Epithelial cell of proximal tubule (primary cell): ENCODE measurements around the gene PANX2. TPM values are rescaled to one million over a fixed set of nuclear protein-coding genes. Genes with fewer than 3 reads are reported as not detected.

Source experiments
- DNase-seq: peaks from one replicate; pipeline ENCODE4 v3.0.0-alpha.2; 2011; ENCODE audit warnings: low read depth
- H3K4me3 ChIP-seq: 2 replicates; pipeline ENCODE4 v1.5.1; 2011; ENCODE audit warnings: low read depth, mild to moderate bottlenecking, low read length
- CTCF ChIP-seq: conservative IDR thresholded peaks from 2 replicates; pipeline ENCODE4 v1.5.1; 2012; ENCODE audit warnings: low read depth, mild to moderate bottlenecking, low read length
- total RNA-seq: library from RNA; depleted of rRNA; stranded (reverse); fragments of >200 nt; gene quantifications from 2 replicates; pipeline ENCODE4 v1.2.3, GENCODE V29; 2015

Gene PANX2
- total RNA-seq, 1 donor from 2014 or later = 0.12 TPM

GRCh38 chr22:50184004-50184901, 13.7 kb downstream of the PANX2 start:
- DNase-seq = no peak
- no peak overlapping the region for H3K4me3 ChIP-seq
- TF ChIP-seq CTCF = no peak

- DNase-seq = no peak
- H3K4me3 ChIP-seq = peak overlapping the region; percentile 66
- TF ChIP-seq CTCF = no peak
Measured at GRCh38 chr22:50184902-50185374, 14.4 kb downstream of the PANX2 start.

DNA sequence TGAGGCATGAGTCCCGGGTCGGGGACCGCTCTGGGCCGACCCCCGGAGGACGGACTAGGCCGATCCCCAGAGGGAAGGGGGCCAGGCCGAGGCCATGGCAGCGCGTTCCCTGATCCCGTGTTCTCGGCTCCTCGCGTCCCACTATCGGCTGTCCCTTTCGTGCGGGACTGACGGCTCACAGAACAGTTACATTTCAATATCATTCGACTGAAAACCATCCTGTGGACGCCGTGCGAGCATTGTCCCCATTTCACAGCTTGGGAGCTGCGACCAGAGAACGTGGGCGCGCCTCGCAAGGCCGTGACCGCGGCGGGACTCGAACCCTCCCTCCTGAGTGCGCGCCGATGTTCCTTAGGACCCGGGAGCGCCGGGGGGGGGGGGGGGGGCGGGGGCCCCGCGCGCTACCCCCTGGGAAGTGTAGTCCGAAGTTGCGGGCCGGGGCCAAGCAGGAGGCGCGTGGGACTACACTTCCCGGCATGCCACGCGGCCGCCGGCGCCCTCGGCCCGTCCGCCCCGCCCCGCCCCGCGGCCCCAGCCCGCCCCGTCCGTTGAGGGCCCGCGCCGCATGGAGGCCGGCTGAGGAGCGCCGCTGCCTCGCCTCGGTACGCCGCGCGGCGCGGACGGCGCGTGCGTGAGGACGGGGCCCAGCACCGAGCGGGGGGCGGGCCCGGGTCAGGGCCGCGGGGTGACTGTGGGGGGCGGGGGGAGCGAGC, 15.0 kb downstream of the PANX2 start, which contains the start of gene TRABD:
TSS of gene TRABD (plus strand) at position 539 of the 713 bp plus-strand sequence. CDS start 7,148 bp downstream, outside the sequence.
- peak within 1 kb of the TSS; percentile 75 for H3K4me3 ChIP-seq
- DNase-seq = no peak
- no peak for TF ChIP-seq CTCF

- no peak for TF ChIP-seq CTCF
- peak overlapping the region; percentile 75 for H3K4me3 ChIP-seq
- DNase-seq = no peak
Measured at GRCh38 chr22:50186181-50186714, 15.7 kb downstream of the PANX2 start.

DNA sequence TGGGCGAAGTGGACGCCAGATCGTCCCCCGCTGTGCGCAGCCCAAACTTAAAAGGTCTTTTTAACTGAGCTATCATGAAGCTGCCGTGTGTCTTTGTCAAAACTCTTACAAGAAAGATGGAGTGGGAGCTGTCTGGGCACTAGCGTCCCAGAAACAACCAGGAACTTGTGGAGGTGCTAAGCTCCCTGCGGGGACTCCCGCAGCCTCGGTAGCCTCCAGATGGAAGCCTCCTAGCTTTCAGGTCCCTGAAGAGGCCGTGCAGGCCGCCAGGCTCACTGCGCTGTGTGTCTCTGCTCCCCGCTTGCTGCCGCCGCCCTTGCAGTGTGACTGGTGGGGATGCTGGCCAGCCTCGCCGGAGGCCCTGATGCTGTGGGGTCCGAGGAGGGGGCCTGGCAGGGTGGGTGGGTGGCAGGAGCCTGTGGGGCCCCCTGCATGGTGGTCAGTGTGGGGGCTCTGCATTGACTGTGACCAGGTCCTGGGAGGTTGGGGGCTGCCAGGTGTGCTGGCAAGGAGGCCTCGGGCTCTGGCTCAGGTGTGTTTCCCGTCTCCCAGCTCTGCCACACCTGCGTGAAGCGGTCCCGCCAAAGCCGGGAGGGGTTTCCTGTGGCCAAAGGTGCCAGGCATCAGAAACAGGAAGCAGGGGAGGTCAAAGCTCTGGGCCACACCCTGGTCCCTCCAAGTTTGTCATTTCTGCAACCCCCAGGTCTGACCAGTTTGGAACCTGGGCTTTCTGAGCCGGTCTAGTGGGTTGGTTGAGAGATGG, 16.4 kb downstream of the PANX2 start:
- TF ChIP-seq CTCF = no peak
- H3K4me3 ChIP-seq = peak overlapping the region; percentile 75
- DNase-seq = no peak

GRCh38 chr22:50188356-50188755, 17.8 kb downstream of the PANX2 start:
- DNase-seq = no peak
- H3K4me3 ChIP-seq = no peak overlapping the region
- TF ChIP-seq CTCF = no peak
